DND-41 (cell line): ENCODE results near the gene ERVMER34-1.
A peak's percentile ranks its signal among the peaks of the same experiment; 100 is the strongest.

Experiments used
- ATAC-seq: fragments of 200-7000 bp; cut with Tn5 transposase; 3 replicates; pipeline ENCODE4 v1.9.1; 2021; ENCODE audit warnings: low read depth; ENCODE audit not compliant: insufficient read depth
- DNase-seq: peaks from one replicate; pipeline ENCODE4 v3.0.0-alpha.2; 2020
- H2AFZ ChIP-seq: 2 replicates; pipeline ENCODE4 v1.6.0; 2012; ENCODE audit warnings: low read depth, low read length
- H3K27ac ChIP-seq: 2 replicates; pipeline ENCODE4 v1.5.1; 2012; ENCODE audit warnings: low read length, inconsistent platforms
- H3K27me3 ChIP-seq: fragments of 200-600 bp; sonication (generic); 2 replicates; pipeline ENCODE4 v1.6.0; 2012; ENCODE audit warnings: low read length, mild to moderate bottlenecking, inconsistent platforms; ENCODE audit not compliant: insufficient read depth, poor library complexity
- H3K36me3 ChIP-seq: 2 replicates; pipeline ENCODE4 v1.5.1; 2012; ENCODE audit warnings: low read length, inconsistent platforms; ENCODE audit not compliant: insufficient read depth
- H3K4me1 ChIP-seq: 2 replicates; pipeline ENCODE4 v1.5.1; 2012; ENCODE audit warnings: mild to moderate bottlenecking, low read length; ENCODE audit not compliant: insufficient read depth
- H3K4me2 ChIP-seq: 2 replicates; pipeline ENCODE4 v1.6.0; 2012; ENCODE audit warnings: mild to moderate bottlenecking, moderate library complexity, low read length, inconsistent platforms; ENCODE audit not compliant: insufficient read depth
- H3K4me3 ChIP-seq, 2 experiments: fragments of 200-600 bp in 1 of 2; shearing (Covaris generic) in 1 of 2; 2 replicates each; pipeline ENCODE4 v1.5.1; 2012 to 2016; ENCODE audit warnings: inconsistent platforms in 2 of 2, low read length in 2 of 2, mild to moderate bottlenecking in 2 of 2, low read depth in 1 of 2, moderate library complexity in 1 of 2
- H3K79me2 ChIP-seq: 2 replicates; pipeline ENCODE4 v1.6.0; 2012; ENCODE audit warnings: low read length, inconsistent platforms; ENCODE audit not compliant: insufficient read depth
- H3K9ac ChIP-seq: 2 replicates; pipeline ENCODE4 v1.6.0; 2012; ENCODE audit warnings: low read depth, mild to moderate bottlenecking, inconsistent platforms, low read length, moderate library complexity
- H3K9me3 ChIP-seq: 2 replicates; pipeline ENCODE4 v1.5.1; 2012; ENCODE audit warnings: low read length, moderate library complexity, mild to moderate bottlenecking, inconsistent platforms; ENCODE audit not compliant: insufficient read depth, severe bottlenecking
- H4K20me1 ChIP-seq: 2 replicates; pipeline ENCODE4 v1.6.0; 2012; ENCODE audit warnings: low read length; ENCODE audit not compliant: insufficient read depth
- EZH2 ChIP-seq: IDR thresholded peaks from 3 replicates; pipeline ENCODE4 v1.6.1; 2012; ENCODE audit warnings: borderline replicate concordance, low read depth, mild to moderate bottlenecking, moderate library complexity, low read length, inconsistent platforms; ENCODE audit not compliant: severe bottlenecking
- TF ChIP-seq, protein P1 (sequence below): IDR thresholded peaks from 2 replicates; pipeline ENCODE4 v1.5.1; 2012; ENCODE audit warnings: borderline replicate concordance, low read length, moderate library complexity, mild to moderate bottlenecking; ENCODE audit not compliant: poor library complexity, severe bottlenecking; ENCODE audit errors: extremely low read depth

The ERVMER34-1 gene

DNA sequence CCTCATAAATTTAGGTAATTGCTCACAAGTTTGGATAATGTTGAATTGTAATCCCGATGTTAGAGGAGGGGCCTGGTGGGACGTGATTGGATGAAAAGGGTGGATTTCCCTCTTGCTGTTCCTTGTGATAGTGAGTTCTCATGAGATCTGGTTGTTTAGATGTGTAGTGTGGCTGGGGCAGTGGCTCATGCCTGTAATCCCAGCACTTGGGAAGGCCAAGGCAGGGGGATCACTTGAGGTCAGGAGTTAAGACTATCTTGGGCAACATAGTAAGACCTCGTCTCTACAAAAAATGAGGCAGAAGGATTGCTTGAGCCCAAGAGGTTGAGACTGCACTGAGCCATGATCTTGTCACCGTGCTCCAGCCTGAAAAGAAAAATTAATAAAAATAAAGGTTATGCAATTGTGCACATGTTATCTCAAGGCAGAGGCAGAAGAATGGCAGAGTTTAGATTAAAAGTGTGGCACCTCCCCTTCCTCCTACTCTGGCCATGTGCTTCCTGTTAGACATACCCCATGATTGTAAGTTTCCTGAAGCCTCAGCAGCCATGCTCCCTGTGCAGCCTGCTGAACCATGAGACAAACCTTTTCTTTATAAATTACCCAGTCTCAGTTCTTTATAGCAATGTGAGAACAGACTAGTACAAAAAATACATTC is 36.5 kb downstream of the ERVMER34-1 start:
- Histone ChIP-seq H3K4me3 (peak overlapping the region in 1 of 2 experiments; percentile 29; a peak in 1 of 4 replicates), H3K36me3 (peaks cover 19% of the 10 kb centered on the region), H3K27me3 (no peaks in the 10 kb centered on the region), H4K20me1 (no peaks in the 10 kb centered on the region), H3K9ac (no peak overlapping the region), H3K4me2 (peak overlapping the region; percentile 69; the same call in 1 of the 2 replicates), H3K9me3 (no peaks in the 10 kb centered on the region), H3K4me1 (peaks cover 33% of the 10 kb centered on the region), H2AFZ (no peak overlapping the region), H3K79me2 (peaks cover 10% of the 10 kb centered on the region), H3K27ac (no peak overlapping the region)
- DNase-seq = no peak
- no peak for ATAC-seq
- no peak for TF ChIP-seq EZH2
- TF ChIP-seq, protein P1, sequence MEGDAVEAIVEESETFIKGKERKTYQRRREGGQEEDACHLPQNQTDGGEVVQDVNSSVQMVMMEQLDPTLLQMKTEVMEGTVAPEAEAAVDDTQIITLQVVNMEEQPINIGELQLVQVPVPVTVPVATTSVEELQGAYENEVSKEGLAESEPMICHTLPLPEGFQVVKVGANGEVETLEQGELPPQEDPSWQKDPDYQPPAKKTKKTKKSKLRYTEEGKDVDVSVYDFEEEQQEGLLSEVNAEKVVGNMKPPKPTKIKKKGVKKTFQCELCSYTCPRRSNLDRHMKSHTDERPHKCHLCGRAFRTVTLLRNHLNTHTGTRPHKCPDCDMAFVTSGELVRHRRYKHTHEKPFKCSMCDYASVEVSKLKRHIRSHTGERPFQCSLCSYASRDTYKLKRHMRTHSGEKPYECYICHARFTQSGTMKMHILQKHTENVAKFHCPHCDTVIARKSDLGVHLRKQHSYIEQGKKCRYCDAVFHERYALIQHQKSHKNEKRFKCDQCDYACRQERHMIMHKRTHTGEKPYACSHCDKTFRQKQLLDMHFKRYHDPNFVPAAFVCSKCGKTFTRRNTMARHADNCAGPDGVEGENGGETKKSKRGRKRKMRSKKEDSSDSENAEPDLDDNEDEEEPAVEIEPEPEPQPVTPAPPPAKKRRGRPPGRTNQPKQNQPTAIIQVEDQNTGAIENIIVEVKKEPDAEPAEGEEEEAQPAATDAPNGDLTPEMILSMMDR = no peak

DNA sequence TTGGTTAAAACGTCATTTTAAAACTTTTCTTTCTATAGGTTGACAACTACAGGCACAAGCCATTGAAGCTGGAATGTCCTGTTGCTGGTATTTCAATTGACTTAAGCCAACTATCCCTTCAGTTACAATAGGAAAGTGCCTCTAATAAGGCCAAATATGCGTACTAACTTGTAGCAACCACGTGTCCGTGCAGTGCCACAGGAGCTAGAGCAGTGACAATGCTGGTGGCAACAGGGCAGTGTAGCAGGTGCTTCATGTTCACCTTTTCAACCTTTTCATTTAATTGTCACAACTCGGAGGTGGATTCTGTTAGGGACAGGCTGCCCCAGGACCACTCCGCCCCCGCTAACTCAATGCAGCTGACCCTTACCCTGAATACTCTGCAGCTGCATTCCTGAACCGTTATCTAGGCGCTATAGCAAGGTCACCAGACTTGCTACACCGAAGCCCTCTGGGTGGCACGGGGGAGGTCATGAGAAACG is 37.7 kb downstream of the ERVMER34-1 start:
- Histone ChIP-seq H3K36me3 (peaks cover 19% of the 10 kb centered on the region), H3K4me3 (peak overlapping the region; percentile 41 to 68; a peak in 3 of 4 replicates), H3K27ac (no peak overlapping the region), H3K4me2 (peak overlapping the region; percentile 69), H3K79me2 (peaks cover 10% of the 10 kb centered on the region), H3K27me3 (no peaks in the 10 kb centered on the region), H3K4me1 (peaks cover 33% of the 10 kb centered on the region), H3K9me3 (no peaks in the 10 kb centered on the region), H2AFZ (no peak overlapping the region), H4K20me1 (no peaks in the 10 kb centered on the region), H3K9ac (peak overlapping the region; percentile 65)
- ATAC-seq (no peak), DNase-seq (no peak)
- TF ChIP-seq, protein P1 = no peak
- TF ChIP-seq EZH2 = no peak

DNA sequence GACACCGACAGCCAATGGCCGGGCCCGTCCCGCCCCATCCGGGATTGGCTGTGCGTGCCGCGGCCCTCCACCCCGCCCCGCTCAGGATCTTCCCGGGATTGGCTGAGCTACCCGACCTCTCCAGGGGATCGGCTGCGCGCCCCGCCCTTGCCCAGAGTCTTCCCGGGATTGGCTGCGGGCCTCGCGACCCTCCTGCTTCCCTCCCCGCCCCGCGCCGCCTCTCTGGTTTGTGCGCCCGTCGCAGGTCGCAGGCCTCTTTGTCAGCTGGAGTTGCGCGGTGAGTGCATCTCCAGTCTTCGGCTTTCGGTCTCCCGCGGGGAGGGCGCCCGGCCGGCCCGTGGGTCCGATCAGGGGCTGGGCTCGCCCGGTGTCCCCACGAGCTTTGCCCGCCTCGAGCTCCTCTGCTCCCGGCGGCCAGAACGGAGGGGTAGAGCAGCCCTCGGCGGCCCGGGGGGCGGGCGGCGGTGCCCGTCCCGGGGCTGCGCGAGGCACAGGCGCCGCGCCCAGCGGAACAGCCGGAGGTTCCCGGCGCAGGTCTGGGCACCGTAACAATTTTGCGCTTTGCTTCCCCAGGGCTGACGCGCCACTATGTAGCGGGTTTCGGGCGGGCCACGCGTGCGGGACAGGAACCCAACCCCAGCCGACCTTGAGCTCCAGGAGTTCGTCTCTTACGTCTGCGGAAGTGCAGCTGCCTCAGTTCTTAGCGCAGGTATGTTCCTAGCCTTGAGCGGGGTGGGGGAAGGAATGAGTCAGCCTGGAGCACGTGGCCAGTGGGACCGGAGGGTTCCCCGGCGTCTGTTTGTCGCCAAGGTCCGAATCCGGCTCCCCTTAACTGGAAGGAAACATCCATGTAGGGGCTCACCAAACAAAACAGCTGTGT is 38.7 kb downstream of the ERVMER34-1 start:
- Histone ChIP-seq H3K79me2 (peaks cover 10% of the 10 kb centered on the region), H3K9ac (peak overlapping the region; percentile 65), H2AFZ (peak overlapping the region; percentile 51), H3K4me1 (peaks cover 33% of the 10 kb centered on the region), H3K4me2 (peak overlapping the region; percentile 69), H3K36me3 (peaks cover 19% of the 10 kb centered on the region), H3K27ac (peak overlapping the region; percentile 53), H4K20me1 (no peaks in the 10 kb centered on the region), H3K27me3 (no peaks in the 10 kb centered on the region), H3K9me3 (no peaks in the 10 kb centered on the region), H3K4me3 (peak overlapping the region; percentile 41 to 68; a peak in 3 of 4 replicates)
- TF ChIP-seq, protein P1 = no peak
- no peak for TF ChIP-seq EZH2
- ATAC-seq (peak; percentile 94), DNase-seq (peak; percentile 93)
